H1 (cell line): Measurements from ENCODE around the gene VEGFD.

Experiments used
- EP300 ChIP-seq, 2 experiments: IDR thresholded peaks; 1 replicate in 1 of 2; 2 replicates in 1 of 2; pipeline ENCODE4 v1.6.1; 2011 to 2012; ENCODE audit warnings: low read depth in 2 of 2, low read length in 2 of 2, mild to moderate bottlenecking in 2 of 2, borderline replicate concordance in 1 of 2, inconsistent platforms in 1 of 2, moderate library complexity in 1 of 2
- JUN ChIP-seq: IDR thresholded peaks from 2 replicates; pipeline ENCODE4 v1.6.1; 2011; ENCODE audit warnings: low read depth, mild to moderate bottlenecking, improper control_type of control experiment, low read length
- POLR2A ChIP-seq, 2 experiments: IDR thresholded peaks; 1 replicate in 1 of 2; 2 replicates in 1 of 2; pipeline ENCODE4 v1.6.1; 2011; ENCODE audit warnings: low read depth in 2 of 2, low read length in 2 of 2, mild to moderate bottlenecking in 2 of 2; ENCODE audit errors: control extremely low read depth in 1 of 2
- USF2 ChIP-seq: IDR thresholded peaks from 2 replicates; pipeline ENCODE4 v1.6.1; 2011; ENCODE audit warnings: low read length, improper control_type of control experiment

- TF ChIP-seq EP300 (IDR thresholded peaks at IDR 0.05; ENCODE audit: borderline replicate concordance in 1 of 2, low read depth in 2 of 2, low read length in 2 of 2), result no peak
- no peak for TF ChIP-seq POLR2A (IDR thresholded peaks at IDR 0.05; ENCODE audit: control extremely low read depth in 1 of 2, low read depth in 2 of 2, low read length in 2 of 2)
- TF ChIP-seq JUN, result no peak
- no peak for TF ChIP-seq USF2
These were observed at the start of gene VEGFD for GRCh38 chrX:15384304-15384703.
